Tibial artery (tissue), 4 donors: Measurements from ENCODE around the gene CXCL17.

ENCODE experiments used
- DNase-seq, 2 donors: peaks; one replicate each; pipeline ENCODE4 v3.0.0-alpha.2; 2019
- H3K27ac ChIP-seq, 2 donors: fragments of 200-600 bp; sonication (generic) in 1 of 2; 1 replicate in 1 of 2; 2 replicates in 1 of 2; pipeline ENCODE4 v1.5.1; 2018 to 2019; ENCODE audit warnings: mild to moderate bottlenecking in 1 of 2
- H3K27me3 ChIP-seq, 2 donors: fragments of 200-600 bp; sonication (generic) in 1 of 2; one replicate each; pipeline versions ENCODE4 v1.5.1 to v1.6.0; 2016 to 2019
- H3K36me3 ChIP-seq, 3 donors: fragments of 200-600 bp; sonication (generic) in 2 of 3; one replicate each; pipeline ENCODE4 v1.5.1; 2016 to 2019; ENCODE audit warnings: mild to moderate bottlenecking in 2 of 3
- H3K4me1 ChIP-seq, 4 donors: fragments of 200-600 bp; sonication (generic) in 2 of 4; 1 replicate in 3 of 4; 2 replicates in 1 of 4; pipeline ENCODE4 v1.5.1; 2016 to 2019
- H3K4me3 ChIP-seq, 2 donors: fragments of 200-600 bp; sonication (generic) in 1 of 2; 1 replicate in 1 of 2; 2 replicates in 1 of 2; pipeline ENCODE4 v1.5.1; 2018 to 2019; ENCODE audit warnings: mild to moderate bottlenecking in 2 of 2
- H3K9me3 ChIP-seq, 3 donors: fragments of 200-600 bp; sonication (generic) in 1 of 3; one replicate each; pipeline ENCODE4 v1.5.1; 2016 to 2019
- intact Hi-C: fragments of 100-400 bp; cut with DNase I; formaldehyde crosslinking; loops from one replicate; pipeline ENCODE4 v1.15.0; 2023; ENCODE audit warnings: low total_unique reads
- TF ChIP-seq, protein P1 (sequence below), 2 experiments: fragments of 200-600 bp in 1 of 2; fragments of 450-650 bp in 1 of 2; IDR thresholded peaks; one replicate each; pipeline ENCODE4 v1.5.1; 2017 to 2019; ENCODE audit warnings: antibody characterized with exemption in 2 of 2, mild to moderate bottlenecking in 1 of 2, moderate library complexity in 1 of 2

Gene CXCL17

DNA sequence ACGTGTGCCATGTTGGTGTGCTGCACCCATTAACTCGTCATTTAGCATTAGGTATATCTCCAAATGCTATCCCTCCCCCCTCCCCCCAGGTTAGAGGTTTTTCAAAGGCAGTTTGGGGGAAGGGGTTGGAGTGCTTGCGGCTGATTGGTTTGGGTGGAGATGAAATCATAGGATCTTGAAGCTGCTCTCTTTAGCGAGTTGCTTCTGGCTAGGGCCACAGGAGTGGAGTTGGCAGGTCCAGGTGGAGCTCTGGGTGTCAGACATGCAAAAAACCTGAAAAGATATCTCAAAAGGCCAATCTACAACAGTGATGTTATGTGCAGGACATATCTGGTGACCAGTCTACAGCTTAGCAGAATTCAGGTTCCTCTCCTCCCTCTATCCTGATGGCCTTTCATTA lies 32.6 kb upstream of the CXCL17 start:
- Histone ChIP-seq H3K27ac (no peak overlapping the region), H3K36me3 (no peaks in the 10 kb centered on the region), H3K27me3 (peaks cover 0 to 12% of the 10 kb centered on the region in 2 donors), H3K4me3 (no peak overlapping the region), H3K4me1 (peaks cover 0 to 3% (median 0%) of the 10 kb centered on the region in 4 donors), H3K9me3 (no peaks in the 10 kb centered on the region)
- TF ChIP-seq, protein P1, sequence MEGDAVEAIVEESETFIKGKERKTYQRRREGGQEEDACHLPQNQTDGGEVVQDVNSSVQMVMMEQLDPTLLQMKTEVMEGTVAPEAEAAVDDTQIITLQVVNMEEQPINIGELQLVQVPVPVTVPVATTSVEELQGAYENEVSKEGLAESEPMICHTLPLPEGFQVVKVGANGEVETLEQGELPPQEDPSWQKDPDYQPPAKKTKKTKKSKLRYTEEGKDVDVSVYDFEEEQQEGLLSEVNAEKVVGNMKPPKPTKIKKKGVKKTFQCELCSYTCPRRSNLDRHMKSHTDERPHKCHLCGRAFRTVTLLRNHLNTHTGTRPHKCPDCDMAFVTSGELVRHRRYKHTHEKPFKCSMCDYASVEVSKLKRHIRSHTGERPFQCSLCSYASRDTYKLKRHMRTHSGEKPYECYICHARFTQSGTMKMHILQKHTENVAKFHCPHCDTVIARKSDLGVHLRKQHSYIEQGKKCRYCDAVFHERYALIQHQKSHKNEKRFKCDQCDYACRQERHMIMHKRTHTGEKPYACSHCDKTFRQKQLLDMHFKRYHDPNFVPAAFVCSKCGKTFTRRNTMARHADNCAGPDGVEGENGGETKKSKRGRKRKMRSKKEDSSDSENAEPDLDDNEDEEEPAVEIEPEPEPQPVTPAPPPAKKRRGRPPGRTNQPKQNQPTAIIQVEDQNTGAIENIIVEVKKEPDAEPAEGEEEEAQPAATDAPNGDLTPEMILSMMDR (IDR thresholded peaks at IDR 0.05), result no peak
- intact Hi-C loops, result no loop called here
- no peak for DNase-seq

DNA sequence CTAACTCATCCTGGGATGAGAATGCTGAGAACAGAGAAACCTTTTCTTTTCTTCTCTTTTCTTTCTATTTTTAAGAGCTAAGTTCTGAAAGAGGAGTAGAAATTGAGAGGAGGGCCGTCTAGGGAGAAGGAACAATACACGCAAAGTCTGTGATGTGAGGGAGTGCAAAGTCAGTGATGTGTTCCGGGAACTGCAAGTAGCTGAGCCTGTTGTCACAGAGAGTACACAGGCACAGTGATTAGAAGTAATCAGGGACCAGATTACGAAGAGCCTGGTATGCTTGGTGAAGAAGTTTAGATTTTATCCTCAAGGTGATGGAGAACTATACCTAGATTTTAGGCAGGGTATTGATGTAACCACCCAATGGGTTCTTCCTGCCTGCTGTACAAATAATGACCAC lies 32.0 kb upstream of the CXCL17 start:
- peaks cover 0 to 3% (median 0%) of the 10 kb centered on the region in 4 donors for H3K4me1 ChIP-seq
- TF ChIP-seq, protein P1 (IDR thresholded peaks at IDR 0.05), result no peak
- H3K27ac ChIP-seq, result no peak overlapping the region
- no peaks in the 10 kb centered on the region for H3K9me3 ChIP-seq
- no peak for DNase-seq
- H3K27me3 ChIP-seq, result peaks cover 0 to 12% of the 10 kb centered on the region in 2 donors
- H3K4me3 ChIP-seq, result no peak overlapping the region
- intact Hi-C loops, result no loop called here
- no peaks in the 10 kb centered on the region for H3K36me3 ChIP-seq

DNA sequence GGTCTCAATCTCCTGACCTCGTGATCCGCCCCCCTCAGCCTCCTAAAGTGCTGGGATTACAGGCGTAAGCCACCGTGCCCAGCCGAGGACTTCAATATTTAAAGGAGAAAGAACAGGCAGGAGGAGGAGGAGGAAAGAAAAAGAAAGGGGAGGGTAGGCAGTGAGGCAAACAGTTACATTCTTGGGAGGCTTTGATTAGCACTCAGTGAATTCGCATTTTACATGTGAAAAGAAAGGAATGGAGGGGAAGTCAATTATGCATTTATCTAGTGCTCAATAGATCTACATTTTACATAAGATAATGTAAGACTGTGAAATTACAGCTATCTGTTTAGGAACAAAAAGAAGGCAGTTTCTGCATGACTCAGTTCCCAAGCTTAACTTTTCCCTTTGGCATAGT lies 30.9 kb upstream of the CXCL17 start:
- Histone ChIP-seq H3K27ac (no peak overlapping the region), H3K9me3 (no peaks in the 10 kb centered on the region), H3K27me3 (peaks cover 0 to 12% of the 10 kb centered on the region in 2 donors), H3K4me3 (no peak overlapping the region), H3K36me3 (no peaks in the 10 kb centered on the region), H3K4me1 (peaks cover 0 to 3% (median 0%) of the 10 kb centered on the region in 4 donors)
- DNase-seq, result no peak
- TF ChIP-seq, protein P1 (IDR thresholded peaks at IDR 0.05), result no peak
- intact Hi-C loops, result no loop called here

DNA sequence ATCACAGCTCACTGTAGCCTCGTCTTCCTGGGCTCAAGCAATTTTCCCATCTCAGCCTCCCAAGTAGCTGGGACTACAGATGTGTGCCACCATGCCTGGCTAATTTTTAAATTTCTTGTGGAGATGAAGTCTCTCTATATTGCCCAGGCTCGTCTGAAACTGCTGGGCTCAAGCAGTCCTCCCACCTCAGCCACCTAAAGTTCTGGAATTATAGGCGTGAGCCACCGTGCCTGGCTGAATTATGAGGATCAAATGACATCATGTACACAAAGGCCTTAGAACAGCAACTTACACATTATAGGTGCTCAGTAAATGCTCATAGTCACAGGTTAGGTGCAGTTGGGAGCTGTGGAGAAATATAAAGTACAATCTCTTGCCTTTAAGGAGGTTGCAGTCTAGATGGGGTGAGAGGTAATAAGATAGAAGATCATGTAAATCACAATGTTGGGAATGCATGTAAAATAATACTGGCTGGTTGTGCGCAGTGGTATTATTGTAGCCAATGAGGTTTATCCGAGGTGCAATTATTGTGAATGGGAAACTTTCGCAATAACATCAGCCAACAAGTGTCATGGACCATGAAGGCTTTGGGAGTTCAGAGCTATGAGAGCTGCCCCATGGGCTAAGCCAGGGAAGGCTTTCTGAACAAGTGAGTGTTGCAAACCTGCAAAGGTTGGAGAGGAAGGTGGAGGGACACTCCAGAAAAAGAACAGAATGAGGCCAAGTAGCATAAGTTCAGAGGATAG lies 29.8 kb upstream of the CXCL17 start:
- H3K9me3 ChIP-seq, result no peaks in the 10 kb centered on the region
- no peak overlapping the region for H3K27ac ChIP-seq
- TF ChIP-seq, protein P1 (IDR thresholded peaks at IDR 0.05), result no peak
- H3K27me3 ChIP-seq, result peaks cover 0 to 15% of the 10 kb centered on the region in 2 donors
- no peak overlapping the region for H3K4me3 ChIP-seq
- H3K4me1 ChIP-seq, result peaks cover 0 to 3% (median 0%) of the 10 kb centered on the region in 4 donors
- no peaks in the 10 kb centered on the region for H3K36me3 ChIP-seq
- DNase-seq, result no peak
- intact Hi-C loops, result no loop called here

DNA sequence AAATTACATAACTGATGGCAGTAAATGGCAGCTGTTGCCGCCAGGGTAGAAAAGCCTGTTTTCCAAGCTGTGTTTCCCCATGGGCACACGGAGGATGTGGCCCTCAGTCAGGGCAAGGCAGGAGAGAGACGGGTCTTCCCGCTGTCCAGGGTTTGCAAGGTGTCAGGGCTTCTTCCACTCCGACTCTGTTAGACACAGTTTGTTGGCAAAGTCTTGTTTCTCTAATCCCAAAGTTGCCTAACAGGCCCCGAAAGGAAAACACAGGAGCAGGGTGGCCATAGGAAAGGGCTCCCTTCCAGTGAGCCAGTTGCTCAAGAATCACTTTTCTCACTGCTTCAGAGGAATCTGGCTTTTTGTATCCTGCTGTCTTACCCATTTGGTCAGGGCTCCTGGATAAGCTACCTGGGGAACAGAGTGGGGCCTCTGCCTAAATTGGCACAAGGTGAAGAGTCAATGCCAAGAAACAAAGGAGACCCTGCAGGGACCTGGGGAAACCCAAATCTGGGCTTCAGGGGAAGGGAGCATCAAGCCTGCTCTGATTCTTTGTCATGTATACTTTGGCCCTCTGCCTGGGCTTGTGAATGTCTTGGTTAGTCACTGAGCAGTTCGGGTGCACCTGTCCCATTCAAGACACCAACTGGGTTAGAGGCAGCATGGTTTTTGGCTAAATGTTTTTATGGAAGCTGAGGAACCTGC lies 29.0 kb upstream of the CXCL17 start:
- no peak overlapping the region for H3K4me3 ChIP-seq
- no peak for DNase-seq

More for the DNA sequence above, 29.0 kb upstream of the CXCL17 start:
- intact Hi-C loops, result no loop called here
- H3K9me3 ChIP-seq, result no peaks in the 10 kb centered on the region
- H3K27ac ChIP-seq, result no peak overlapping the region
- H3K4me1 ChIP-seq, result peaks cover 0 to 3% (median 0%) of the 10 kb centered on the region in 4 donors
- no peaks in the 10 kb centered on the region for H3K36me3 ChIP-seq
- TF ChIP-seq, protein P1 (IDR thresholded peaks at IDR 0.05), result no peak
- peaks cover 0 to 15% of the 10 kb centered on the region in 2 donors for H3K27me3 ChIP-seq
